HepG2 (cell line): ENCODE measurements around the gene CAPN10. TPM values are rescaled to one million over a fixed set of nuclear protein-coding genes. Genes with fewer than 3 reads are reported as not detected.
A peak's percentile ranks its signal among the peaks of the same experiment; 100 is the strongest.

ENCODE experiments used
- ATF7-NPFF ChIP-seq: sonication (generic); formaldehyde crosslinking; IDR thresholded peaks from 2 replicates; pipeline ENCODE4 v1.8.1; 2023; ENCODE audit warnings: mild to moderate bottlenecking, low read depth, missing genetic modification reagents, moderate library complexity
- GABPA ChIP-seq, 2 experiments: IDR thresholded peaks; 2 replicates each; pipeline ENCODE4 v1.6.1; 2011 to 2016; ENCODE audit warnings: low read depth in 2 of 2, low read length in 1 of 2, missing biosample characterization in 1 of 2, missing genetic modification characterization in 1 of 2
- MAX ChIP-seq: IDR thresholded peaks from 2 replicates; pipeline ENCODE4 v1.6.1; 2012; ENCODE audit warnings: inconsistent platforms
- NONO ChIP-seq, 2 experiments: fragments of 450-650 bp in 1 of 2; sonication (generic) in 1 of 2; formaldehyde crosslinking in 1 of 2; IDR thresholded peaks in 1 of 2; conservative IDR thresholded peaks in 1 of 2; 2 replicates each; pipeline versions ENCODE4 v1.6.1 to v1.8.0; 2017 to 2022; ENCODE audit warnings: mild to moderate bottlenecking in 1 of 2, missing genetic modification reagents in 1 of 2, moderate library complexity in 1 of 2
- NRL ChIP-seq: sonication (generic); formaldehyde crosslinking; IDR thresholded peaks from 2 replicates; pipeline ENCODE4 v1.5.0; 2020; ENCODE audit warnings: missing genetic modification reagents, mild to moderate bottlenecking, moderate library complexity, borderline replicate concordance
- REXO4 ChIP-seq: sonication (generic); formaldehyde crosslinking; IDR thresholded peaks from 2 replicates; pipeline ENCODE4 v1.8.0; 2022; ENCODE audit warnings: missing genetic modification reagents, mild to moderate bottlenecking, borderline replicate concordance
- ZNF225 ChIP-seq: sonication (generic); formaldehyde crosslinking; IDR thresholded peaks from 2 replicates; pipeline ENCODE4 v1.4.0; 2020; ENCODE audit warnings: mild to moderate bottlenecking, missing genetic modification reagents
- ZNF296 ChIP-seq: sonication (generic); formaldehyde crosslinking; conservative IDR thresholded peaks from 2 replicates; pipeline ENCODE4 v1.5.0; 2020; ENCODE audit warnings: mild to moderate bottlenecking, missing genetic modification reagents
- ZNF501 ChIP-seq: sonication (generic); formaldehyde crosslinking; IDR thresholded peaks from 2 replicates; pipeline ENCODE4 v1.5.1; 2020; ENCODE audit warnings: mild to moderate bottlenecking, moderate library complexity, missing genetic modification reagents
- ZNF572 ChIP-seq: sonication (generic); formaldehyde crosslinking; IDR thresholded peaks from 2 replicates; pipeline ENCODE4 v1.5.1; 2020; ENCODE audit warnings: mild to moderate bottlenecking, missing genetic modification reagents
- polyA plus RNA-seq, 8 experiments: library from polyadenylated mRNA; depleted of rRNA in 3 of 8; stranded (reverse) in 7 of 8; unstranded in 1 of 8; fragments of >200 nt; fragmentation: Illumina TruSeq in 4 of 8; extraction: Trizol in 4 of 8; gene quantifications; 2 replicates each; pipeline versions ENCODE4 v1.2.1 to v1.2.3, GENCODE V29; 2011 to 2016; ENCODE audit warnings: low read depth in 4 of 8, missing spikeins in 1 of 8, mixed read lengths in 1 of 8; ENCODE audit not compliant: insufficient read depth in 1 of 8
- total RNA-seq, 5 experiments: library from RNA; depleted of rRNA; stranded (reverse); fragments of >200 nt; fragmentation: Illumina TruSeq; extraction: Trizol; gene quantifications; 2 replicates each; pipeline ENCODE4 v1.2.3, GENCODE V29; 2016; ENCODE audit warnings: low read depth in 1 of 5
- TF ChIP-seq, protein P1 (sequence below): sonication (generic); formaldehyde crosslinking; IDR thresholded peaks from 2 replicates; pipeline ENCODE4 v1.4.0; 2020; ENCODE audit warnings: missing genetic modification reagents, borderline replicate concordance
- TF ChIP-seq, protein P2 (sequence below): sonication (generic); formaldehyde crosslinking; IDR thresholded peaks from 2 replicates; pipeline ENCODE4 v1.4.0; 2020; ENCODE audit warnings: missing genetic modification reagents, borderline replicate concordance
- TF ChIP-seq, protein P3 (sequence below): IDR thresholded peaks from 2 replicates; pipeline ENCODE4 v1.6.1; 2016; ENCODE audit warnings: missing compliant biosample characterization, missing genetic modification reagents, borderline replicate concordance
- TF ChIP-seq, protein P4 (sequence below), 2 experiments: sonication (generic) in 1 of 2; formaldehyde crosslinking in 1 of 2; IDR thresholded peaks; 2 replicates each; pipeline versions ENCODE4 v1.4.0 to v1.6.1; 2018 to 2020; ENCODE audit warnings: missing genetic modification reagents in 2 of 2, borderline replicate concordance in 1 of 2, low read depth in 1 of 2, mild to moderate bottlenecking in 1 of 2, missing biosample characterization in 1 of 2
- TF ChIP-seq, protein P5 (sequence below): sonication (generic); formaldehyde crosslinking; IDR thresholded peaks from 2 replicates; pipeline ENCODE4 v1.5.0; 2020; ENCODE audit warnings: missing genetic modification reagents

Gene CAPN10
- total and polyA plus RNA-seq, 2 of the 13 experiments (the other 11 are each of a cell fraction or from before 2014, with no cell fraction given): 27.6 to 32.4 TPM

DNA sequence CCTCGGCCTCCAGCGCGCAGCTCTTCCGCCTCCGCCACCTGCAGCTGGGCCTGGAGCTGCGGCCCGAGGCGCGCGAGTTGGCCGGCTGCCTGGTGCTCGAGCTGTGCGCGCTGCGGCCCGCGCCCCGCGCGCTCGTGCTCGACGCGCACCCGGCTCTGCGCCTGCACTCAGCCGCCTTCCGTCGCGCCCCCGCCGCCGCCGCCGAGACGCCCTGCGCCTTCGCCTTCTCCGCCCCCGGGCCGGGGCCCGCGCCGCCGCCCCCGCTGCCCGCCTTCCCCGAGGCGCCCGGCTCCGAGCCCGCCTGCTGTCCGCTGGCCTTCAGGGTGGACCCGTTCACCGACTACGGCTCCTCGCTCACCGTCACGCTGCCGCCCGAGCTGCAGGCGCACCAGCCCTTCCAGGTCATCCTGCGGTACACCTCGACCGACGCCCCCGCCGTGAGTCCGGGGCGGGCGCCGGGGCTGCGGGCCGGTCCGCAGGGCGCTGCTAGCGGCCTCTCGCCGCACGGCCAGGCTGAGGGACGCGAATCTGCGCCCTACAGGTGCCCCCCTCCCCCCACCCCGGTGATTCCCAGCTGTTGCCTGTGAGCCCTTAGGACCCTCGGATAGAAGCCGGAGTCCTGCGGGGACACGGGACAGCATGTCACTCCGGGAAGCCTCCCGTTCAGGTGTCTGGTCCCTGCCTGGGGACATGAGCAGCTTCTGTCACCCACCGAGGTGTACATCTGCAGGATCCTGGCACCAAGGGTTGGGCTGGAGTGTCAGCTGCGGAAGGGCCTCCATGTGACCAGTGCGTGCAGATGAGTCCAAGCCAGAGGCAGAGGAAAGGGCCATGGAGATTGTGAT, 17.6 kb upstream of the CAPN10 start (continued):
- TF ChIP-seq ZNF225 (no peak; the same call in 1 of the 2 replicates), NRL (CRISPR knock-in tag) (0 out of 2 replicates have a peak, but pooled peaks have one; percentile 4), ZNF296 (CRISPR knock-in tag) (no peak), ZNF572 (no peak), ATF7-NPFF (no peak; the same call in 1 of the 2 replicates), ZNF501 (peak; percentile 65), MAX (peak; percentile 56; the same call in 1 of the 2 replicates), NONO (IDR thresholded peaks at IDR 0.05) (no peak), NONO (CRISPR knock-in tag; conservative IDR thresholded peaks at IDR 0.05) (peak; percentile 69; the same call in 1 of the 2 replicates), GABPA (IDR thresholded peaks at IDR 0.05; ENCODE audit: low read depth, low read length) (no peak), GABPA (CRISPR knock-in tag; IDR thresholded peaks at IDR 0.05; ENCODE audit: low read depth) (no peak), REXO4 (CRISPR knock-in tag) (no peak)
- TF ChIP-seq, protein P1, sequence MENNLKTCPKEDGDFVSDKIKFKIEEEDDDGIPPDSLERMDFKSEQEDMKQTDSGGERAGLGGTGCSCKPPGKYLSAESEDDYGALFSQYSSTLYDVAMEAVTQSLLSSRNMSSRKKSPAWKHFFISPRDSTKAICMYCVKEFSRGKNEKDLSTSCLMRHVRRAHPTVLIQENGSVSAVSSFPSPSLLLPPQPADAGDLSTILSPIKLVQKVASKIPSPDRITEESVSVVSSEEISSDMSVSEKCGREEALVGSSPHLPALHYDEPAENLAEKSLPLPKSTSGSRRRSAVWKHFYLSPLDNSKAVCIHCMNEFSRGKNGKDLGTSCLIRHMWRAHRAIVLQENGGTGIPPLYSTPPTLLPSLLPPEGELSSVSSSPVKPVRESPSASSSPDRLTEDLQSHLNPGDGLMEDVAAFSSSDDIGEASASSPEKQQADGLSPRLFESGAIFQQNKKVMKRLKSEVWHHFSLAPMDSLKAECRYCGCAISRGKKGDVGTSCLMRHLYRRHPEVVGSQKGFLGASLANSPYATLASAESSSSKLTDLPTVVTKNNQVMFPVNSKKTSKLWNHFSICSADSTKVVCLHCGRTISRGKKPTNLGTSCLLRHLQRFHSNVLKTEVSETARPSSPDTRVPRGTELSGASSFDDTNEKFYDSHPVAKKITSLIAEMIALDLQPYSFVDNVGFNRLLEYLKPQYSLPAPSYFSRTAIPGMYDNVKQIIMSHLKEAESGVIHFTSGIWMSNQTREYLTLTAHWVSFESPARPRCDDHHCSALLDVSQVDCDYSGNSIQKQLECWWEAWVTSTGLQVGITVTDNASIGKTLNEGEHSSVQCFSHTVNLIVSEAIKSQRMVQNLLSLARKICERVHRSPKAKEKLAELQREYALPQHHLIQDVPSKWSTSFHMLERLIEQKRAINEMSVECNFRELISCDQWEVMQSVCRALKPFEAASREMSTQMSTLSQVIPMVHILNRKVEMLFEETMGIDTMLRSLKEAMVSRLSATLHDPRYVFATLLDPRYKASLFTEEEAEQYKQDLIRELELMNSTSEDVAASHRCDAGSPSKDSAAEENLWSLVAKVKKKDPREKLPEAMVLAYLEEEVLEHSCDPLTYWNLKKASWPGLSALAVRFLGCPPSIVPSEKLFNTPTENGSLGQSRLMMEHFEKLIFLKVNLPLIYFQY (CRISPR knock-in tag): no peak
- TF ChIP-seq, protein P2, sequence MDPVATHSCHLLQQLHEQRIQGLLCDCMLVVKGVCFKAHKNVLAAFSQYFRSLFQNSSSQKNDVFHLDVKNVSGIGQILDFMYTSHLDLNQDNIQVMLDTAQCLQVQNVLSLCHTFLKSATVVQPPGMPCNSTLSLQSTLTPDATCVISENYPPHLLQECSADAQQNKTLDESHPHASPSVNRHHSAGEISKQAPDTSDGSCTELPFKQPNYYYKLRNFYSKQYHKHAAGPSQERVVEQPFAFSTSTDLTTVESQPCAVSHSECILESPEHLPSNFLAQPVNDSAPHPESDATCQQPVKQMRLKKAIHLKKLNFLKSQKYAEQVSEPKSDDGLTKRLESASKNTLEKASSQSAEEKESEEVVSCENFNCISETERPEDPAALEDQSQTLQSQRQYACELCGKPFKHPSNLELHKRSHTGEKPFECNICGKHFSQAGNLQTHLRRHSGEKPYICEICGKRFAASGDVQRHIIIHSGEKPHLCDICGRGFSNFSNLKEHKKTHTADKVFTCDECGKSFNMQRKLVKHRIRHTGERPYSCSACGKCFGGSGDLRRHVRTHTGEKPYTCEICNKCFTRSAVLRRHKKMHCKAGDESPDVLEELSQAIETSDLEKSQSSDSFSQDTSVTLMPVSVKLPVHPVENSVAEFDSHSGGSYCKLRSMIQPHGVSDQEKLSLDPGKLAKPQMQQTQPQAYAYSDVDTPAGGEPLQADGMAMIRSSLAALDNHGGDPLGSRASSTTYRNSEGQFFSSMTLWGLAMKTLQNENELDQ (CRISPR knock-in tag): no peak
- TF ChIP-seq, protein P3, sequence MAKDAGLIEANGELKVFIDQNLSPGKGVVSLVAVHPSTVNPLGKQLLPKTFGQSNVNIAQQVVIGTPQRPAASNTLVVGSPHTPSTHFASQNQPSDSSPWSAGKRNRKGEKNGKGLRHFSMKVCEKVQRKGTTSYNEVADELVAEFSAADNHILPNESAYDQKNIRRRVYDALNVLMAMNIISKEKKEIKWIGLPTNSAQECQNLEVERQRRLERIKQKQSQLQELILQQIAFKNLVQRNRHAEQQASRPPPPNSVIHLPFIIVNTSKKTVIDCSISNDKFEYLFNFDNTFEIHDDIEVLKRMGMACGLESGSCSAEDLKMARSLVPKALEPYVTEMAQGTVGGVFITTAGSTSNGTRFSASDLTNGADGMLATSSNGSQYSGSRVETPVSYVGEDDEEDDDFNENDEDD: no peak; the same call in 1 of the 2 replicates
- TF ChIP-seq, protein P4, sequence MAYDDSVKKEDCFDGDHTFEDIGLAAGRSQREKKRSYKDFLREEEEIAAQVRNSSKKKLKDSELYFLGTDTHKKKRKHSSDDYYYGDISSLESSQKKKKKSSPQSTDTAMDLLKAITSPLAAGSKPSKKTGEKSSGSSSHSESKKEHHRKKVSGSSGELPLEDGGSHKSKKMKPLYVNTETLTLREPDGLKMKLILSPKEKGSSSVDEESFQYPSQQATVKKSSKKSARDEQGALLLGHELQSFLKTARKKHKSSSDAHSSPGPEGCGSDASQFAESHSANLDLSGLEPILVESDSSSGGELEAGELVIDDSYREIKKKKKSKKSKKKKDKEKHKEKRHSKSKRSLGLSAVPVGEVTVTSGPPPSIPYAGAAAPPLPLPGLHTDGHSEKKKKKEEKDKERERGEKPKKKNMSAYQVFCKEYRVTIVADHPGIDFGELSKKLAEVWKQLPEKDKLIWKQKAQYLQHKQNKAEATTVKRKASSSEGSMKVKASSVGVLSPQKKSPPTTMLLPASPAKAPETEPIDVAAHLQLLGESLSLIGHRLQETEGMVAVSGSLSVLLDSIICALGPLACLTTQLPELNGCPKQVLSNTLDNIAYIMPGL (CRISPR knock-in tag; IDR thresholded peaks at IDR 0.05; ENCODE audit: borderline replicate concordance in 1 of 2, low read depth in 1 of 2): peak in 1 of 2 experiments; percentile 62; a peak in 2 of 4 replicates
- TF ChIP-seq, protein P5, sequence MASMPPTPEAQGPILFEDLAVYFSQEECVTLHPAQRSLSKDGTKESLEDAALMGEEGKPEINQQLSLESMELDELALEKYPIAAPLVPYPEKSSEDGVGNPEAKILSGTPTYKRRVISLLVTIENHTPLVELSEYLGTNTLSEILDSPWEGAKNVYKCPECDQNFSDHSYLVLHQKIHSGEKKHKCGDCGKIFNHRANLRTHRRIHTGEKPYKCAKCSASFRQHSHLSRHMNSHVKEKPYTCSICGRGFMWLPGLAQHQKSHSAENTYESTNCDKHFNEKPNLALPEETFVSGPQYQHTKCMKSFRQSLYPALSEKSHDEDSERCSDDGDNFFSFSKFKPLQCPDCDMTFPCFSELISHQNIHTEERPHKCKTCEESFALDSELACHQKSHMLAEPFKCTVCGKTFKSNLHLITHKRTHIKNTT (CRISPR knock-in tag): no peak
